ENCODE measurements around the gene NCOA3.

Gene NCOA3

DNA sequence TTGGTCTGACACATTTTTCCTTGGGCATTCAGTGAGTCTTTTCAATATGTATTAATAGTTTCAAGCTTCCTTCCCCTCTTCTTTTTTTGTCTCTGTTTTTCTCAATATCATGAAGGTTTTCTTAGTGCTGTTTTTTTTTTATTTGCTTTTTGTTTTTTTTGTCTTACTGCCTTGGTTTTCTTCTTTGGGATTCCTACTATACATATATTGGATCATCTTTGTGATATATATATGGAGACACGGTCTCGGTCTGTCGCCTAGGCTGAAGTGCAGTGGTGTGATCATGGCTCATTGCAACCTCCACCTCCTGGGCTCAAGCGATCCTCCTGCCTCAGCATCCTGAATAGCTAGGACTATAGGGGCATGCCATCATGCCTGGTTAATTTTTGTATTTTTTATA lies 43.8 kb downstream of the NCOA3 start:
- H3K4me2 ChIP-seq (ENCODE audit: low read depth, low read length, poor library complexity, severe bottlenecking): no peak overlapping the region
- no peak for TF ChIP-seq EZH2phosphoT487 (IDR thresholded peaks at IDR 0.05; ENCODE audit: borderline replicate concordance)
- TF ChIP-seq, protein P1, sequence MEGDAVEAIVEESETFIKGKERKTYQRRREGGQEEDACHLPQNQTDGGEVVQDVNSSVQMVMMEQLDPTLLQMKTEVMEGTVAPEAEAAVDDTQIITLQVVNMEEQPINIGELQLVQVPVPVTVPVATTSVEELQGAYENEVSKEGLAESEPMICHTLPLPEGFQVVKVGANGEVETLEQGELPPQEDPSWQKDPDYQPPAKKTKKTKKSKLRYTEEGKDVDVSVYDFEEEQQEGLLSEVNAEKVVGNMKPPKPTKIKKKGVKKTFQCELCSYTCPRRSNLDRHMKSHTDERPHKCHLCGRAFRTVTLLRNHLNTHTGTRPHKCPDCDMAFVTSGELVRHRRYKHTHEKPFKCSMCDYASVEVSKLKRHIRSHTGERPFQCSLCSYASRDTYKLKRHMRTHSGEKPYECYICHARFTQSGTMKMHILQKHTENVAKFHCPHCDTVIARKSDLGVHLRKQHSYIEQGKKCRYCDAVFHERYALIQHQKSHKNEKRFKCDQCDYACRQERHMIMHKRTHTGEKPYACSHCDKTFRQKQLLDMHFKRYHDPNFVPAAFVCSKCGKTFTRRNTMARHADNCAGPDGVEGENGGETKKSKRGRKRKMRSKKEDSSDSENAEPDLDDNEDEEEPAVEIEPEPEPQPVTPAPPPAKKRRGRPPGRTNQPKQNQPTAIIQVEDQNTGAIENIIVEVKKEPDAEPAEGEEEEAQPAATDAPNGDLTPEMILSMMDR (conservative IDR thresholded peaks at IDR 0.05; ENCODE audit: low read length): no peak
- H3K36me3 ChIP-seq (ENCODE audit: insufficient read depth, low read length): no peaks in the 10 kb centered on the region
- H3K9ac ChIP-seq (ENCODE audit: low read depth, low read length, poor library complexity, severe bottlenecking): no peak overlapping the region
- no peaks in the 10 kb centered on the region for H3K9me3 ChIP-seq (ENCODE audit: insufficient read depth, low read depth, low read length)
- peaks cover 20% of the 10 kb centered on the region for H3K4me1 ChIP-seq (ENCODE audit: insufficient read depth, low read length, poor library complexity, severe bottlenecking)
- peaks cover 5% of the 10 kb centered on the region; the same call in 1 of the 2 replicates for H3F3A ChIP-seq (ENCODE audit: low read depth)
- peaks cover 43% of the 10 kb centered on the region; the same call in 1 of the 2 replicates for H3K79me2 ChIP-seq (ENCODE audit: insufficient read depth, low read length)
- H2AFZ ChIP-seq (ENCODE audit: low read length): no peak overlapping the region
- no peak overlapping the region for H3K4me3 ChIP-seq (ENCODE audit: low read length, poor library complexity, severe bottlenecking)
- H4K20me1 ChIP-seq (ENCODE audit: insufficient read depth, low read length, poor library complexity, severe bottlenecking): peaks cover 5% of the 10 kb centered on the region
- H3K9me2 ChIP-seq (replicated peaks; ENCODE audit: low read depth, low read length): no peaks in the 10 kb centered on the region
- H3K27me3 ChIP-seq (ENCODE audit: insufficient read depth, low read length, poor library complexity, severe bottlenecking): no peaks in the 10 kb centered on the region

DNA sequence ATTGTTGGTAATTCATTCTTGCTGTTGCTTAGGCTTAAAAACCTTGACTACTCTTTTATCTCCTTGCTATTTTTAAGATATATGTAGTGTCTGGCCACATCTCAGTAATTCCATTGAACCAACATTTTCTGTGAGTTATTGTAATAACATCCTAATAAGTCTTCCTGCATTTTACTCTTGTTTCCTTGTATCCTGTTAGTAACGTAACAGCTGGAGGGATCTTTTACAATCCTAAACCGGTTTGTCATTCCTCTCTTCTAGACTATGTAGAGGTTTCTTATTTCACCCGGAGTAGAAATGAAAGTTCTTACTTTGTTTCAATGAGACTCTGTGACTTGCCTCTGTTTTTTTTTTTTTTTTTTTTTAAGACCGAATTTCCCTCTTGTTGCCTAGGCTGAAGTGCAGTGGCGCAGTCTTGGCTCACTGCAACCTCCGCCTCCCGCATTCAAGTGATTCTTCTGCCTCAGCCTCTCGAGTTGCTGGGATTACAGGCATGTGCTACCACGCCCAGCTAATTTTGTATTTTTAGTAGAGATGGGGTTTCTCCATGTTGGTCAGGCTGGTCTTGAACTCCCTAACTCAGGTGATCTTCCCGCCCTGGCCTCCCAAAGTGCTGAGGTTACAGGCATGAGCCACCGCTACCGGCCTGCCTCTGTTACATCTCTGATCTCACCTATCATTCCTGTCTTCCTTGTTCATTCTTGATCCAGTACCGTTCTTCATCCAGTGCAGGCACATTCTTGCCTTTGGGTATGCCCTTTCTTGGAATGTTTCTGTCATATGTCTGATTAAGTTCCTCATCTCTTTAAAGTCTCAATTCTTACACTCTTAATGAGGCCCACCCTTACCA lies 44.7 kb downstream of the NCOA3 start:
- TF ChIP-seq EZH2phosphoT487 (IDR thresholded peaks at IDR 0.05; ENCODE audit: borderline replicate concordance): no peak
- H3K9me3 ChIP-seq (ENCODE audit: insufficient read depth, low read depth, low read length): no peaks in the 10 kb centered on the region
- no peak overlapping the region for H3K4me3 ChIP-seq (ENCODE audit: low read length, poor library complexity, severe bottlenecking)
- H4K20me1 ChIP-seq (ENCODE audit: insufficient read depth, low read length, poor library complexity, severe bottlenecking): no peaks in the 10 kb centered on the region
- H3K79me2 ChIP-seq (ENCODE audit: insufficient read depth, low read length): peaks cover 42% of the 10 kb centered on the region
- H3F3A ChIP-seq (ENCODE audit: low read depth): no peaks in the 10 kb centered on the region; the same call in 1 of the 2 replicates
- H3K27me3 ChIP-seq (ENCODE audit: insufficient read depth, low read length, poor library complexity, severe bottlenecking): no peaks in the 10 kb centered on the region
- H3K4me2 ChIP-seq (ENCODE audit: low read depth, low read length, poor library complexity, severe bottlenecking): no peak overlapping the region
- no peak overlapping the region for H3K9ac ChIP-seq (ENCODE audit: low read depth, low read length, poor library complexity, severe bottlenecking)
- H3K36me3 ChIP-seq (ENCODE audit: insufficient read depth, low read length): no peaks in the 10 kb centered on the region
- H2AFZ ChIP-seq (ENCODE audit: low read length): no peak overlapping the region
- no peaks in the 10 kb centered on the region for H3K9me2 ChIP-seq (replicated peaks; ENCODE audit: low read depth, low read length)
- peaks cover 14% of the 10 kb centered on the region for H3K4me1 ChIP-seq (ENCODE audit: insufficient read depth, low read length, poor library complexity, severe bottlenecking)

DNA sequence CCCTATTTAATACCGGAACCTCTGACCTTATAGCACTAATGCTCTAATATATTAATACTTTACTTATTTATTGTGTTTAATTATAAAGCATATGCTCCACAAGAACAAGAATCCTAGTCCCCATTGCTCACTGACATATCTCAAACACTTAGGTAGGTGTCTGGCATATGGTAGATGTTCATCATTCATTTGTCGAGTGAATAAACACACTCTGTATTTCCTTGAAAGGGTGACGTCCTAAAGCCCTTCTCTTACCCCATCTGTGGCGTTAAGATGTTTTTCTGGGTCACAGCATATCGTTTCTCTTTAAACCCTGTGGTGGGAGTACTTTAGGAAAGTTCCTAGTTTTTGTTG lies 45.3 kb downstream of the NCOA3 start:
- no peak for TF ChIP-seq EZH2phosphoT487 (IDR thresholded peaks at IDR 0.05; ENCODE audit: borderline replicate concordance)
- TF ChIP-seq, protein P1 (conservative IDR thresholded peaks at IDR 0.05; ENCODE audit: low read length): no peak
- no peak overlapping the region for H2AFZ ChIP-seq (ENCODE audit: low read length)
- no peaks in the 10 kb centered on the region for H3K9me3 ChIP-seq (ENCODE audit: insufficient read depth, low read depth, low read length)
- no peak overlapping the region for H3K9ac ChIP-seq (ENCODE audit: low read depth, low read length, poor library complexity, severe bottlenecking)
- no peaks in the 10 kb centered on the region for H3K36me3 ChIP-seq (ENCODE audit: insufficient read depth, low read length)
- peaks cover 11% of the 10 kb centered on the region for H3K4me1 ChIP-seq (ENCODE audit: insufficient read depth, low read length, poor library complexity, severe bottlenecking)
- H3F3A ChIP-seq (ENCODE audit: low read depth): no peaks in the 10 kb centered on the region; the same call in 1 of the 2 replicates
- H3K79me2 ChIP-seq (ENCODE audit: insufficient read depth, low read length): peaks cover 36% of the 10 kb centered on the region
- no peak overlapping the region for H3K4me2 ChIP-seq (ENCODE audit: low read depth, low read length, poor library complexity, severe bottlenecking)
- peaks cover 5% of the 10 kb centered on the region for H4K20me1 ChIP-seq (ENCODE audit: insufficient read depth, low read length, poor library complexity, severe bottlenecking)
- no peak overlapping the region for H3K4me3 ChIP-seq (ENCODE audit: low read length, poor library complexity, severe bottlenecking)
- H3K27me3 ChIP-seq (ENCODE audit: insufficient read depth, low read length, poor library complexity, severe bottlenecking): no peaks in the 10 kb centered on the region
- no peaks in the 10 kb centered on the region for H3K9me2 ChIP-seq (replicated peaks; ENCODE audit: low read depth, low read length)
